HG03354 (cell line): ENCODE results near the gene COL23A1.

Experiments used
- ATAC-seq: cut with Tn5 transposase; IDR thresholded peaks from one replicate; pipeline ENCODE4 v1.9.1; 2021; ENCODE audit warnings: mild to moderate bottlenecking; ENCODE audit not compliant: unreplicated experiment, poor library complexity, severe bottlenecking

COL23A1 gene

DNA sequence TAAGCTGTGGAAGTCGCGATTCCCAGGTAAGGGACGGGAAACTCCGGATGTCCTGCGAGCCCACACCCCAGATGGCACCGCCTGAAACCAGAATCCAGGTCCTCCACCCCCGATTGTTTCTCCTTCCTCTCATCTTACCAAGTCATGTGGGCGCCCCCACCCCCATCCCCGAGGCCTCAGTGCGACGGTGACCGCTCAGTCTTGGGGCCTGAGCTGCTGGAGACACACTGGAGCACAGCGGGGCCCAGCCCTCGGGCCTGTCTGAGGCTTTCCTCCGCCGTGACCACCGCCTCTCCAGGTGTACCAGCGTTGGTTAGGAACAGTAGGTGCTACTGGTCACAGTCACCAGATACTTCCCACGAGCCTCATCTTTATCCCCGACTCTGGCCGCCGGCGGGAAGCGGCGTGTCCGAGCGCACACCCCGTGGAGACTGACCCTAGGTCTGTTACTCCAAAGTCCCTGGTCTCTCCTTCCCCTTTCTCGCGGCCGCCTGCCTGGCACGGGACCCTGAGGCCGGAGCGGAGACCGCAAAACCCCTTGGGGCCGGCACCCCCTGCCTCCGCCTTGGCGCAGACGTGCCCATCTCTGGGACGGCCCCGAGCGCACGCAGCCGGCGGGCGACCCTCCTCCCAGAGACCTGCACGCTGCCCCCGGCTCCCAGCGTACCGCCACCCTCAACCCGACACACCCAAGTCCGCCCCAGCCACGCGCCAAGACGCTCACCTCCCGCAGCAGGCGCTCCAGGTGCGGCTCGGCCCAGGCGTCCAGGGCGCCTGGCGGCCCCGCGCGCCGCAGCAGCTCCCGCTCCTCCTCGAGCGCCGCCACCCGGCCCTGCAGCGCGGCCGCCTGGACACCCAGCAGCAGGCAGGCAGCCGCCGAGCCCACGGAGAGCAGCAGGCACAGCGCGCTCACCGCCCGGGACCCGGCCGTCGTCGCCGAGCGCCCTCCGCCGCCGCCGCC lies 733 bp downstream of the COL23A1 start:
- peak; percentile 12 for ATAC-seq

DNA sequence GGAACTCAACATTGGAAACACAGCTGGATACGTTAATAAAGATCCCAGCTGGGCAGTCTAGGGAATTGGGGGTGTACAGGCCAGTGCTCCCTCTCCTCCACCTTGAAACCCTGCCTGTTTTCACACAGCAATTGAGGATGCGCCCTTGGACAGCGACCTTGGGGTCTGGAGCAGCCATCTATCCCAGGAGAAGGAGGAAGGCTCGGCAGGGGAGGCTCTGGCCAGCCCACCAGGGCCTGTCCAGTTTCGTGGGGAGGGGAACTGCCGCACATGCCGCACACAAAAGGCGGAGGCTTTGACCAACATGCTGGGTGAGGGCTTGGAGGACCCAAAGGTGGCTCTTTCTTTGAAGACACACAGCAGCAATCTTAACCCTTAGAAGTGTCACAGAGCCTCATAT lies 1.4 kb downstream of the COL23A1 start:
- no peak for ATAC-seq

GRCh38 chr5:178587763-178588611 lies 2.2 kb downstream of the COL23A1 start:
- ATAC-seq, result no peak

DNA sequence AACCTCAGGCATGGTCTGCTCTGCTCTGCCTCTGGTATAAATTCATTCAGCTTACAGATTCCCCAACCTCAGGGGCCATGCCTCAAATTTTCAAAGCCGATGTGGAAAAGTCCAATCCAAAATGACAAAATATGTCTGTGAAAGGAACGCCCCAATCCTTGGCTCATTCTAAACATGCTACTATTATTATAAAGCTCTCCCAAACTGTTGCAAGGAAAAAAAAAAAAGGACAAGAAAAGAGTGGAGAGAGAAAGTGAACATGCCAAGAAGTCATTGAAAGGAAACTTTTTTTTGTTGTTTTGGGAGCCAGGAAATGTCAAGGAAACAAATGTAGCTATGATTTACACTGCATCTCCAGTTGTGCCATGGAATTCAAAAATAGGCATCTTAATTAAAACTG lies 3.8 kb downstream of the COL23A1 start:
- ATAC-seq, result no peak

DNA sequence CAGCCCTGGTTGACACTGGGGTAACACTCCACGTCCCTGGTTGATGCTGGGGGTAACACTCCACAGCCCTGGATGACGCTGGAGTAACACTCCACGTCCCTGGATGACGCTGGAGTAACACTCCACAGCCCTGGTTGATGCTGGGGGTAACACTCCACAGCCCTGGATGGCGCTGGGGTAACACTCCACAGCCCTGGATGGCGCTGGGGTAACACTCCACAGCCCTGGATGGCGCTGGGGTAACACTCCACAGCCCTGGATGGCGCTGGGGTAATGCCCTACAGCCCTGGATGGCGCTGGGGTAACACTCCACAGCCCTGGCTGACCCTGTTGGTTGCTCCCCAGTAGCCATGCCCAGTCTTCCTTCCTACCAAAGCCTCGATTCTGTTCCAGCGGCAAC lies 4.8 kb downstream of the COL23A1 start:
- peak; percentile 77 for ATAC-seq

DNA sequence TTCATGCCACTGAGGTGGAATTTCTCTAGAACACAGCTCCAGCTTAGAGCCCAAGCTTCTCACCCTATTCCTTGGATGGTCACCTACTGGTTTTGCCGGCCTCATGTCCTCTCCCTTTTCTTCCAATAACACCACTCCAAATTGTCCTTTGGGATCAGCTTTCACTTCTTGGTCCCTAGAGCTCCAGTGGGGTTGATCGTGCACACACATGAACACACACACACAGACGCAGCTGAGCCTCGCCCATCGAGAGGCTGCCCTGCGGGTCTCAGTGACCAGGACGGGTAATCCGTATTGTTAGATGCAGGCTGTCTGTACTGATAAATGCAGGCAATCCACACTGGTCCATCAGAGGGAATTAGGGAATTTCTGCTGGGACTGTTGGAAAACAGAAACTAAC lies 6.9 kb downstream of the COL23A1 start:
- no peak for ATAC-seq

- ATAC-seq, result no peak
Observed at GRCh38 chr5:178582291-178582690, 7.9 kb downstream of the COL23A1 start.

- ATAC-seq, result no peak
Observed at GRCh38 chr5:178581621-178582020, 8.6 kb downstream of the COL23A1 start.

- ATAC-seq, result no peak
Observed at GRCh38 chr5:178580271-178580955, 9.8 kb downstream of the COL23A1 start.

- no peak for ATAC-seq
Observed at GRCh38 chr5:178577944-178578343, 12.2 kb downstream of the COL23A1 start.

DNA sequence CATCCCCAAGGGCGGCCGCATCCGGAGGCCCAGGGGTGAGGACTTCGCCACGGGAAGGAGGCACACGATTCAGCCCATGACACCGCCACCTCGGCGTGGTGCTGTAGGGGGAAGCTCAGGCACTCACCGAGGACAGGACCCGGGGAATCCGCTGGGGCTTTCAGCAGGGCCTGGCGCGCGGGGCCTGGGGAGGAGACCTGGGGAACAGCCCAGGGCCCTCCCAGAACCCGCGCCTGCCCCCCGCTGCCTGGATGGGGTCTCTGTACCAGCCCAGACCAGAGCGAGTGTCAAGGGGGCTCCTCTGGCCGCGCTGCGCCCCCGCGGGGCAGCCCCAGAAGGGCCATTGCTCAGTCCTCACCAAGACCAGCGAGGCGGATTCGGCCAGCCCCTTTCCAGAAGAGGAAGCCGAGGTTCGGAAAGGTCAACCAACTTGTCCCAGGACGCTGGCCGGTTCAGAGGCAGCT lies 12.8 kb downstream of the COL23A1 start:
- ATAC-seq, result no peak

DNA sequence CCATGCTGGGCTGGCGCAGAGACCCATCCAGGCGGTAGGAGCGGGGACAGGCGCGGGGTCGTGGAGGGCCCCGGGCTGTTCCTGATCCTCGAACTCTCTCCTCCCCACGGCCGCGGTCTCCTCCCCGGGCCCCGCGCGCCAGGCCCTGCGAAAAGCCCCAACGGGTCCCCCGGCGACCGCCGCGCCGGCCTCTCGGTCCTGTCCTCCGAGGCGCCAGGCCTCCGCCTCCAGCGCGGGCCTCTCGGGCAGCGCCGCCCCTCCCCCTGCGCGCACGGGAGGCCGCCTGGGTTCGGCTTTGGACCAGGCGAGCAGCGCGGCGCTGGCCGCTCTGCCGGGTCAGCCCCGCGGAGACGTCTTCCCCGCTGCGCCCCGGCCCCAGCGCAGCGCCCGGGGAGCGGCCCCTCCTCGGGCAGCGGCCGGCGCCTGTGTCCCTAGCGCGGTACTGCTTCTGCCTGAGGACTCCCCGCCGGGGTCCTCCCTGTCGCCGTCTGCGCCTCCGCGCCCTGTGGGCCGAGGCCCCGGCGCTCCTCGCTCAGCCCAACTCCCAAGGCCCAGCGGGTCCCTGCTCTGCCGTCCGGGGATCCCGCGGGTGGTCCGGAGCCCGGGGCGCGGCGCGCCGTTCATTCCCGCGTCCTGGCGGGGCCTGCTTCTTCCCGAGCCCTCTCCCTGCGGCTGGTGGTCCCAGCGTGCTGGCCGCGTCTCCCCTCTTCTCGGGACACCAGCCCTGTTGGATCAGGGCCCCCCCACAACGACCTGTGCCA lies 13.4 kb downstream of the COL23A1 start:
- ATAC-seq, result no peak

DNA sequence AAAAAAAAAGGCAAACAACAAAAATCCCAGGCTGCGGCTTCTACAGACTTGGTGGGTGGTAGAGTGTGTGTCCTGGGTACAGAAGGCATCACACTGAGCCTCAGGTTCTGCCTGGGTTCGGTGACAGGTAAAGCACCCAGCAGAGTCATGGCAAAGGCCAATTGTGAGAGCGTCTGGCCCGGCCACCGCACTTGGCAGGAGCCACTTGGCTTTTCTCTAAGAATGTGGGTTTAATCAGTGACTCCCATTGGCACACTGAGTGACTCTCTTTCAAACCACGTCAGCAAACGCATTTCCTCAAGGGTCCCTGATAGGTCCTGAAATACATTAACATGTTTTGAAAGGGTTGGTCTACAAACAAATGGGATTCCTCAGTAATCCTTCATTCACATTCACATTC lies 17.0 kb downstream of the COL23A1 start:
- ATAC-seq, result no peak

GRCh38 chr5:178572617-178573016 lies 17.6 kb downstream of the COL23A1 start:
- no peak for ATAC-seq

DNA sequence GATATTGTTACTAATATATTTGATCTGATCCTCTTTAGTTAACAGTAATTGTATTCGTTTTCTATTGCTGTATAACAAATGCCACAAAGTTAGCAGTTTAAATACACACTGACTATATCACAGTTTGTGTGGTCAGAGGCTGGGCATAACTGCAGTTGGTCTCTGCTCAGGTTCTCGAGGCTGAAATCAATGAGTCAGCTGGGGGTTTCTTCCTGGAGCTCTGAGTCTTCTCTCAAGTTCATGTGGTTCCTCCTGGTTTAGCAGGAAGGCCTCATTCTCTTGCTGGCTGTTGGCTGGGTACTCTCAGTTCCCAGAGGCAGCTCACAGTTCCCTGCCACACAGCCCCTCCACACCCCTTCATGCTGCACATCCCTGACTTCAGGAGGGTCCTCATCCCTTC lies 20.7 kb downstream of the COL23A1 start:
- ATAC-seq, result no peak

GRCh38 chr5:178564811-178565550 lies 25.2 kb downstream of the COL23A1 start:
- no peak for ATAC-seq

- no peak for ATAC-seq
Observed at GRCh38 chr5:178564397-178564796, 25.8 kb downstream of the COL23A1 start.

DNA sequence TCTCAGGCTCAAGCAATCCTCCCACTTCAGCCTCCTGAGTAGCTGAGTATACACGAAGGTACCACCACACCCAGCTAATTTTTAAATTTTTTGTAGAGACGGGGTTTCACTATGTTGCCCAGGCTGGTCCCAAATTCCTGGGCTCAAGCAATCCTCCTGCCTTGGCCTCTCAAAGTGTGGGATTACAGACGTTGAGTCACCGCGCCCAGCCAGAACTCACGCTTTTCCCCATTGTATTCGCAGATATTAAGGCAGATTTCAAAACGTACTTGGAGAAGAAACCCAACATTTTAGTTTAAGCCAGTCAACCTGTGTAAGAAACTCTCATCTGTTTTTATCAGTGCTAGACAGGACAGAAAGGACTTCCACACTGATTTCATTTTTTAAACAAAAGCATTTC lies 26.6 kb downstream of the COL23A1 start:
- no peak for ATAC-seq
